ENCODE results near the gene DDHD1. TPM values are rescaled to one million over a fixed set of nuclear protein-coding genes. Genes with fewer than 3 reads are reported as not detected.
A peak's percentile ranks its signal among the peaks of the same experiment; 100 is the strongest.

DDHD1 gene
- total RNA-seq, 6 experiments from 2014 or later: 2.7 to 8.4 (median 6.0) TPM

DNA sequence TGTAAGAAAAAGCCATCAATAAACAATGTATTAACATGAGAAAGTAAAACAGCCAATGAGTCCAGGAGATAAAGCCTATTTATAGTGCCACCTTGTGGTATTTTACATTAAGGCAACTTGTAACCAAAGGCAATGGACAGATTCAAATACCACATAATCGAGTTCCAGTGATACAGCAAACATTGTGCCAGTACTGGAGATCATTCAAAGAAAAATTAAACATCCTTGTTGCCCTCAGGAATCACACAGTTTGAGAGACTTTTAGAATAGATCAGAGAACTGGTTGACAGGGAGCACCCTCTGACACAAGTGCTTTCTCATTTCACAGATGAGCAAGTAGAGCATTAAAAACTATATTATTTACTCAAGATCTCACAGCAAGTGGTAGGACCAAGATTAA lies 98.1 kb downstream of the DDHD1 start:
- Histone ChIP-seq H3K4me1 (no peaks in the 10 kb centered on the region), H3K36me3 (no peaks in the 10 kb centered on the region), H3K27me3 (no peaks in the 10 kb centered on the region), H3K9me3 (no peaks in the 10 kb centered on the region), H3K27ac (no peak overlapping the region), H3K4me3 (no peak overlapping the region)
- peak; percentile 90 to 95 (median 92) for ATAC-seq
- TF ChIP-seq POLR2A (IDR thresholded peaks at IDR 0.05) (no peak), CTCF (IDR thresholded peaks at IDR 0.05) (peak; percentile 62 to 87 (median 85))
- intact Hi-C loops (cut with DNase I): loop anchor here in 1 of 2 donors (10.0 kb wide), 1 partner anchor 230 kb away; no protein-coding TSS in a partner anchor
- 0% methylated on average over 1 of the region's 1 CpG for WGBS (ENCODE audit: insufficient coverage, low coverage, low lambda C conversion rate, missing lambda C conversion rate)
- no peak for DNase-seq

DNA sequence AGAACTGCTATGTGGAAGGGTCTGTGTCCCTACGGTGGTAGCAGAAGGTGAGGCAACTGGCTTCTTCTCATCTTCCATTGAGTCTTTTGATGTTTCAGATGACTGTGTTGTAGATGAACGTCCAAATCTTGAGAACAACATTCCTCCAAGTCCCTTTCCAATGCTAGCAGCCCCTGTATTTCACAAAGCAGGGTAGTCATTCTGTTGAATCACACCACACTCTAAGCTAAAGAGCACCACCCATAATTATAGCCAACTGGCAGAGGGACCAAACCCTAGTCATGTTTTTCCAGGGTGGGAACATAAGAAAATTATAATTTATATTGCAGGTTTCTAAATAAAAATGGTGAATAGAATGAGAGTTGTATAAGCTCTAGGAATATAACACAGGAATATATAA lies 98.7 kb downstream of the DDHD1 start:
- H3K4me3 ChIP-seq: no peak overlapping the region
- no peaks in the 10 kb centered on the region for H3K4me1 ChIP-seq
- no peak overlapping the region for H3K27ac ChIP-seq
- 57% methylated on average over 2 of the region's 2 CpGs for WGBS (ENCODE audit: insufficient coverage, low coverage, low lambda C conversion rate, missing lambda C conversion rate)
- intact Hi-C loops (cut with DNase I): loop anchor here in 1 of 2 donors (10.0 kb wide), 1 partner anchor 230 kb away; no protein-coding TSS in a partner anchor
- ATAC-seq: no peak
- H3K36me3 ChIP-seq: no peaks in the 10 kb centered on the region
- TF ChIP-seq POLR2A (IDR thresholded peaks at IDR 0.05): no peak
- TF ChIP-seq CTCF (IDR thresholded peaks at IDR 0.05): no peak
- H3K9me3 ChIP-seq: no peaks in the 10 kb centered on the region
- no peak for DNase-seq
- no peaks in the 10 kb centered on the region for H3K27me3 ChIP-seq

DNA sequence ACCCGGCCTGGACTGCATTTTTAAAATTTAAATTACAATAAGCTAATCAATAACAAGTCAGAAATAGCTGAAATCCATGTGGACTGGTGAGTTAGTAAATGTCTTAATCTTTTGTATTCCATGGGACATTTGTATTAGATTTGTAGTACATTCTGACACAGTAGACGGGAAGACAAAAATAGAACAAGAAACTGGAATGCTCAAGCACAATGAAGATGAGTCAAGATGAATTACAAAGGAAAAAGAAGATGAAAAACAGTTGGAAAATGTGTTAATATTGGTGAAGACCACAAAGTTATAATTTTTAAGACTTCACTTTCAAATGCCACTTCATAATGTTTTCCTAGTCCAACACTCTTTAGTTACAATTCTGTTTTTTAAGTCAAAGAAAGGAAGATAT lies 104.5 kb downstream of the DDHD1 start:
- Histone ChIP-seq H3K4me1 (peaks cover 0 to under 1% (median under 1%) of the 10 kb centered on the region in 4 donors), H3K36me3 (no peaks in the 10 kb centered on the region), H3K9me3 (no peaks in the 10 kb centered on the region), H3K27me3 (no peaks in the 10 kb centered on the region), H3K4me3 (no peak overlapping the region), H3K27ac (no peak overlapping the region)
- TF ChIP-seq POLR2A (IDR thresholded peaks at IDR 0.05) (no peak), CTCF (IDR thresholded peaks at IDR 0.05) (no peak)
- WGBS (ENCODE audit: insufficient coverage, low coverage, low lambda C conversion rate, missing lambda C conversion rate): 88% methylated on average over 2 of the region's 2 CpGs
- intact Hi-C loops (cut with DNase I): no loop called here
- no peak for ATAC-seq
- no peak for DNase-seq

GRCh38 chr14:53047307-53048069 lies 105.6 kb downstream of the DDHD1 start:
- peaks cover 0 to 10% (median 4%) of the 10 kb centered on the region in 4 donors for H3K4me1 ChIP-seq
- no peaks in the 10 kb centered on the region for H3K9me3 ChIP-seq
- H3K4me3 ChIP-seq: no peak overlapping the region
- ATAC-seq (no peak), DNase-seq (no peak)
- TF ChIP-seq CTCF (IDR thresholded peaks at IDR 0.05): no peak
- no peak for TF ChIP-seq POLR2A (IDR thresholded peaks at IDR 0.05)
- no peaks in the 10 kb centered on the region for H3K27me3 ChIP-seq
- intact Hi-C loops (cut with DNase I): no loop called here
- 76% methylated on average over 4 of the region's 5 CpGs for WGBS (ENCODE audit: insufficient coverage, low coverage, low lambda C conversion rate, missing lambda C conversion rate)
- no peaks in the 10 kb centered on the region for H3K36me3 ChIP-seq
- no peak overlapping the region for H3K27ac ChIP-seq

All from right lobe of liver (tissue), 6 donors.